NB4 (cell line): ENCODE results near the gene NOP16.

Experiments used
- CTCF ChIP-seq: IDR thresholded peaks from one replicate; pipeline ENCODE4 v1.5.1; 2012; ENCODE audit warnings: low read depth, low read length
- MYC ChIP-seq: IDR thresholded peaks from 2 replicates; pipeline ENCODE4 v1.6.1; 2011; ENCODE audit warnings: low read depth, low read length
- POLR2A ChIP-seq: IDR thresholded peaks from 2 replicates; pipeline ENCODE4 v1.6.1; 2011; ENCODE audit warnings: mild to moderate bottlenecking; ENCODE audit not compliant: insufficient read length; ENCODE audit errors: extremely low read depth

GRCh38 chr5:176368726-176369125 lies 19.7 kb downstream of the NOP16 start:
- no peak for TF ChIP-seq CTCF
- TF ChIP-seq POLR2A = no peak
- TF ChIP-seq MYC = no peak
